CD4-positive, alpha-beta T cell treated with Interleukin-6 at 100 ng/mL for 8 hours (primary cell): ENCODE measurements around the gene CYP2J2.
"Not testable (repeated sequence)": the region's sequence is repeated elsewhere in the genome, so short reads cannot be mapped to it uniquely, and the experiment has no call there.

ENCODE experiments used
- DNase-seq: peaks from one replicate; pipeline ENCODE4 v3.0.0-alpha.2; 2020; ENCODE audit warnings: mixed read lengths, low spot score

The CYP2J2 gene, protein sequence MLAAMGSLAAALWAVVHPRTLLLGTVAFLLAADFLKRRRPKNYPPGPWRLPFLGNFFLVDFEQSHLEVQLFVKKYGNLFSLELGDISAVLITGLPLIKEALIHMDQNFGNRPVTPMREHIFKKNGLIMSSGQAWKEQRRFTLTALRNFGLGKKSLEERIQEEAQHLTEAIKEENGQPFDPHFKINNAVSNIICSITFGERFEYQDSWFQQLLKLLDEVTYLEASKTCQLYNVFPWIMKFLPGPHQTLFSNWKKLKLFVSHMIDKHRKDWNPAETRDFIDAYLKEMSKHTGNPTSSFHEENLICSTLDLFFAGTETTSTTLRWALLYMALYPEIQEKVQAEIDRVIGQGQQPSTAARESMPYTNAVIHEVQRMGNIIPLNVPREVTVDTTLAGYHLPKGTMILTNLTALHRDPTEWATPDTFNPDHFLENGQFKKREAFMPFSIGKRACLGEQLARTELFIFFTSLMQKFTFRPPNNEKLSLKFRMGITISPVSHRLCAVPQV

GRCh38 chr1:59926381-59927123 is at the start of gene CYP2J2:
Gene CYP2J2 (minus strand): TSS chr1:59926773. CDS start chr1:59926746, 27 bp downstream.
- peak; percentile 10 for DNase-seq

- no peak for DNase-seq
These were observed 47.1 kb upstream of the CYP2J2 start for GRCh38 chr1:59973719-59974118.

DNA sequence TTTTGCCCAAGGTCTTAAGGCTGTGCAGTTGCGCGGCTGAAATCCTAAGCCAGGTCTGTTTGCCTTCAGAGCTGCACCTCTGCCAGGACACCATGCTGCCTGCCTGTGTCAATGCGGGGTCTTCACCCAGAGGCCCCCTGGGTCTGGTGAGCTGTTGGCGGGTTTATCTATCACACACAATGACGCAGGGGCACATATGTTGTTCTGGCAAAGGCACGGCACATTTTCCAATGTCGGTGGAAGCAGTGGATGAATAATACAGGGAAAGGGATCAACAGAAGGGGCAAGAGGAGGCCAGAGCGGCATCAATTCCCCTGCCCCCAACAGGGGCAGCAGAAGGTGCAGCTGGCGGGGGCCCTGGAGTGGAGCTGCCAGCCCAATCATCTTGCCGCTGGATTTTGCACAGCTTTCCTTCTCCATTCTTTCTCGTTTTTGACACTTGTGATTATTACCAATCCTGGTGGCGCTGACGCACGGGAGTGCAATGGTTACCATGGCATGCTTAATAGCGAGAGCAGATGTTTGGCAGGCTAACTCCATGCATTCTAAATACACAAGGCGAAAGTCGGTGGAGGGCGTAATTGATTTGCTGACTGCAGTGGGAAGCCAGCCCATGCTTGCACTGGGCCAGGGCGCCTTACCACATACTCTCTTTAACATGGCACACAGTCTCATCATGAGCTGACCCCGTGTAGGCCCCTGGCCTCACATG is 45.8 kb upstream of the CYP2J2 start:
- DNase-seq = no peak

DNA sequence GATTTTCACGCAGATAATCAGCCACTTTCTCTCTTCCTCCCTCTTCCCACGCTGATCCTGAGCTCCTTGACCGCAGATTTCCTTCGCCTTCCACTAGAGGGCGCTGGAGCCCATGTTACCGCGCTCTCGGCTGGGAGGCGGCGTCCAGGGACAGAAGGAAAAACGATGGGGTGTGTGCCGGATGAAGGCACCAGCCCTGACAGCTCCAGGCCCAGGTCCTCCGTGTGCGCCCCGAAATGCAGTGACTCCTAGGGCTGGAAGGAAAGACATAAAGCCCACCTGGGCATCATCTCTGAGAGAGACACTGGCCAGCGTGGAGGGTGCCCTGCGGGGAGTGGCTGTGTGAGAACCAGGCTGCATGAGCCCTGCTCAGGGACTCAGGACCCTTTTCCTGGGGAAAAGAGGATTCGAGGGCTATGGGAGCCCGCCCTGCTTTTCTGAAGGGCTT is 44.9 kb upstream of the CYP2J2 start:
- DNase-seq = peak; percentile 13

DNA sequence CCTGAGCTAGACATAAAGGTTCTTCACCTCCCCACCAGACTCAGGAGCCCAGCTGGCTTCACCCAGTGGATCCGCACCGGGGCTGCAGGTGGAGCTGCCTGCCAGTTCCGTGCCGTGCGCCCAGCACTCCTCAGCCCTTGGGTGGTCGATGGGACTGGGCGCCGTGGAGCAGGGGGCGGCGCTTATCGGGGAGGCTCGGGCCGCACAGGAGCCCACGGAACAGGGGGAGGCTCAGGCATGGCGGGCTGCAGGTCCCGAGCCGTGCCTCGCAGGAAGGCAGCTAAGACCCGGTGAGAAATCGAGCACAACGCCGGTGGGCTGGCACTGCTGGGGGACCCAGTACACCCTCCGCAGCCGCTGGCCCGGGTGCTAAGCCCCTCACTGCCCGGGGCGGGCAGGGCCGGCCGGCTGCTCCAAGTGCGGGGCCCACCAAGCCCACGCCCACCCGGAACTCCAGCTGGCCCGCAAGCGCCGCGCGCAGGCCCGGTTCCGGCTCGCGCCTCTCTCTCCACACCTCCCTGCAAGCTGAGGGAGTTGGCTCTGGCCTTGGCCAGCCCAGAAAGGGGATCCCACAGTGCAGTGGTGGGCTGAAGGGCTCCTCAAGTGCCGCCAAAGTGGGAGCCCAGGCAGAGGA is 43.1 kb upstream of the CYP2J2 start:
- DNase-seq = not testable (repeated sequence)

GRCh38 chr1:59968746-59969145 is 42.2 kb upstream of the CYP2J2 start:
- not testable (repeated sequence) for DNase-seq

DNA sequence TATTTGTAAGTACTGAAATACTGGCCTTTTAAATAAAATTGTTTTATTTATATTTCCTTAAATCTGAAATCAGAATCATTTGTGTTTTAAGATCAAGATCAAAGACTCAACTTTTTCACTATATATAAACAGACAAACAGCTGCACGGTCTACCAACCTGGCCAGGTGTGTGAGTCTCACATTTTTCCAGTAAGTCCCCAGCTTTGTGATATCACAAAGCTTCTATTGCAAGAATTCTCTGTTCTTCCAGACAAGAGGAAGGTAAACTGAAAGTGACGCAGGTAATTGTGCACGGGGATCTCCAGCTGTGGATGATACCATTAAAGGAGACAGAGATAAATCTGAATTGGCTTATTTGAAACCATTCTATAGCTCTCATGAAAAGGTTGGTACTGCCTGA is 41.2 kb upstream of the CYP2J2 start:
- DNase-seq = no peak

- no peak for DNase-seq
These were observed 40.6 kb upstream of the CYP2J2 start for GRCh38 chr1:59967141-59967697.

- no peak for DNase-seq
These were observed 25.5 kb upstream of the CYP2J2 start for GRCh38 chr1:59952065-59952464.

DNA sequence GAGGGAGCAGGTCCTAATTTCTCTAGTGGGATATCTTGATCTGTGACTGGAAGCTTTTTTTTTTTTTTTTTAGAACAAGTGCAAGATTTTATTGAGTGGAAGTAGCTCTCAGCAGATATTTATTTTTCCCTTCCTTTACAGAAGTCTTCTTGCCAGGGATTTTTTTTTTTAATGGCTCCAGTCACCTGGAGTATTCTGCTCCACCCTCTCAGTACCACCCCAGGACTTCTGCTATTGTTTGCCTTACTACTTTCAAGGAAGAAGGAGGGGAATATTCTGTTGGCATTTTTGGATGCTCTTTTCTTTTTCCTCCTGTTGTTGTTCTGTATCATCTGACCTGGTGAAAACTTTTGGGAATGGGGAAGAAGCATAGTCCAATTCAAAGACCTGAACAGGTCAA is 23.1 kb upstream of the CYP2J2 start:
- no peak for DNase-seq

GRCh38 chr1:59948990-59949389 is 22.4 kb upstream of the CYP2J2 start:
- DNase-seq = no peak

DNA sequence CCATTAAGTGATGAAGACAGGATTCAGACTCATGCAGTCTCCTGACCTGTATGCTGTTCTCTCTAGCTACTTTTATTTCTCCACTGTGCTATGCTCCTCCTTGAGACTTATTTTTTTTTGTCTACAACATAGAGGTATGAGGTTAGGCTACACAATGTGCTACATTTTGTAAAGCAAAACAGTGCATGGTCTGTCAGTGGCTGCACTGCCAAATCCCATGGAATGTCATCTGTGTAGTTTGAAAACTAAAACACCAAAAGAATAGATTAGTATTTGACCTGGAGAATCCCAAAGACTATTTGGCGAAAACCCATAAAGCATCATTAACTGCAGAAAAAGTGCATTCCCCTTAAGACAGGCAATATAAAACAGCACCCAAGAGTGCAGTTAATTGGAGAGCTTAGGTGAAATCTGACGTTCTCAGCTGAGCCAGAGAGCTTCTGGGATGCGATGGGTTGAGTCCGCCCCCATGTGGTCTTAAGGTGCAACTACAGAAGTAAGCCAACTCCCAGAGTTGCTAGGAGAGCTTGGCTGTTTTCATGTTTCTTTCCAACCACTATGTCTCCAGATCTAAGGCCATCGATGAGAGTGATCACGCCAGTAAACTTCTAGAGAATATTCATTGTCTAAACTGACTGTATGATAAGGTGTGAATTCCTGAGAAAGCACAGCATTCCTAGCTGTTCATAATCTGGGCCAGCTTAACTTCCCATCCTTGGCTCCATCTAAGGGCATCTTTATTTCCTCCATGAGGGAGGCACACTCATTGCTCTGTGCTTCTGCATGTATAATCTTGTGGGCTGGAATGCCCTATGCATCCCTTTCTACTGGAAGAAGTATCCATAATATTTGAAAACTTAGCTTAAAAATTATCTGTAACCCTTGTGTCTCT is 20.7 kb upstream of the CYP2J2 start:
- peak; percentile 51 for DNase-seq

DNA sequence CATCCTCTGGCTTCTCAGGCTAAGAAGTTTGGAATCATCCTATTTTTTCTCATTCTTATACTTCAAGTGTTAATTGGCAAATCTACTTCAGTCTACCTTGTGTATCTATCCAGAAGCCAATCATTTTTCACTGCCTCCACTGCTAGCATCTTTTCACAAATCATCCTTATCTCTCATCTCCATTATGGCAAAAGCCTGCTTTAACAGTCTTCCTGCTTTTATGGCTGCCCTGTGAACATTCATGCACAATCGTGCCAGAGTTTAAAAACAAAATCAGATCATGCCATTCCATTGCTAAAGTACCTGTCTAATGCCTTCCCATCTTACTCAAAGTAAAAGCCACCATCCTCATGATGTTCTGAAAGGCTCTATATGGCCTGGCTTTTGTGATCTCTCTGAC is 19.2 kb upstream of the CYP2J2 start:
- DNase-seq = no peak

DNA sequence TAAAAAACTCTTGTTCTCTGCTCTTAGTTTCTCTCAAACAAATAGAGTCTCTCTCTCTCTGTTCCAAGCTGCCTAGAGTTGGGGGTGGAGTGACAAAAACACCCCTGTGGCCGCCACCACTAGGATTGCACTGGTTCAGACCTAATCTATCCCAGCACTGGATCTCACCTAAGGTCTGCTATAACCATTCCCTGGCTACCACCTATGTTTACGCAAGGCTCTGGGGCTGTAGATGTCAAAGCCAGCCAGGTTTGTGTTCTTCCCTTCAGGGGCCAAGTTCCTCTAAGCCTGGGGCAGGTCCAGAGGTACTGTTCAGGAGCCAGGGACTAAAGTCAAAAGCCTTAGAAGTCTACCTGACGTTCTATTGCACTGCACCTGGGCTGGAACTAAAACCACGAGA is 12.8 kb upstream of the CYP2J2 start:
- DNase-seq = no peak

DNA sequence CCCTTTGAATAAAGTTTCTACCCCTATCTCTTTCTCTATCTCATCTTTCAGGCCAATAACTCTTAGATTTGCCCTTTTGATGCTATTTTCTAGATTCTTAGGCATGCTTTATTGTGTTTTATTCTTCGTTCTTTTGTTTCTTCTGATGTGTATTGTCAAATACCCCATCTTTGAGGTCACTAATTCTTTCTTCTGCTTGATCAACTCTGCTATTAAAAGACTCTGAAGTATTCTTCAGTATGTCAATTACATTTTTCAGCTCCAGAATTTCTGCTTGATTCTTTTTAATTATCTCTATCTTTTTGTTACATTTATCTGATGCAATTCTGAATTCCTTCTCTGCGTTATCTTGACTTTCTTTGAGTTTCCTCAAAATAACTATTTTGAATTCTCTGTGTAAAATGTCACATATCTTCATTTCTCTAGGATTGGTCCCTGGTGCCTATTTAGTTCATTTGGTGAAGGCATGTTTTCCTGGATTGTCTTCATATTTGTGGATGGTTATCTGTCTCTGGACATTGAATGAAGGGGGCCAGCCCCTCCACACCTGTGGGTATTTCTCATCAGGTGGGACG is 11.2 kb upstream of the CYP2J2 start:
- no peak for DNase-seq

DNA sequence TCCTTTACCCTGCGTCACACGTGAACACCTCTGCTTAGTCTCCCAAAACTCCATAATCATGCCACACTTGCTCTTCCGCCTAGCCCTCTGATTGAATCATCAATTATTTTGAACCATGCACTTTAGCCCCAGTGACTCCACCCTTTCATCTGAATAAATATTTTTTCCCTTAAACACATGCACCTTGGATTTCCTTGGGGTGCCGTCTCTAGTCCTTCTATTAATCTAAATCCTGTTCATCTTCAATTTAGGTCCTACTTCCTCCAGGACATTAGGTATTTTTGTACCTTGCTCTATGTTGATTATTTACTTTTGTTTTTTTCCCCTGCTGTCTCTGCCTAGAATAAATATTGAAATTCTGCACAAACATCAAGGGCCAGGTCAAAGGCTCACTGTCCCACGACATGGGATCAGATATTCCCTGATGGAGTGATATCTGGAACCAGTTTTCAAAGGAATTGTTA is 9.8 kb upstream of the CYP2J2 start:
- DNase-seq = no peak

GRCh38 chr1:59928996-59929395 is 2.4 kb upstream of the CYP2J2 start:
- no peak for DNase-seq

- DNase-seq = no peak
These were observed 640 bp upstream of the CYP2J2 start for GRCh38 chr1:59927213-59927612.

GRCh38 chr1:59924653-59925052 is 1.9 kb downstream of the CYP2J2 start:
- DNase-seq = no peak

DNA sequence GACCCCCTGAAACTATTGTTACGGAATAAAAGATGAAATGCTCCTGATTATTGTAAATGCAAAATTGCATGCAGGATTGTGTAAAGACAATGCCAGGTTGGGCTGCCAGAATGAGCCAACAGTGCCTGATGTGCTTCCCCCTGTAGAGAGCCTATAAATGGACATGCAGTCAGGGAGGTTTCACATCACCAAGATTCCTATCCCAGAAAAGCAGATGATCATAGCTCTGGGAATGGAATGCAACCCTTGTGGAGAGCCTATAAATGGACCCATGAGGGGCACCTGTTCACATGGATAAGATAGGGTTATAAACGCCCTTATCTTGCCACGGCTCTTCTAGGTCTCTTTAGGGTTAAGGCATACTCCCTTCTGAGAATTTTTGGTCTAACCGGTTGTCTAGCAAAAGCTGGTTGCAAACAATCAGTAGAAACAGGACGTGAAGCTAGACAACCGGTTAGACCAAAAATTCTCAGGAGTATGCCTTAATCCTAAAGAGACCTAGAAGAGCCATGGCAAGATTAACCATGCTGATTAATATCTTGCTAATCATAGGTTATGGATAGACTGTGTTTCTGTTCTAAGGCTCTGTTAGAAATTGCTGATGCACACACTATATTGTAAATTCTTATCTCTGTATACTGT is 5.2 kb downstream of the CYP2J2 start:
- not testable (repeated sequence) for DNase-seq
